HepG2 (cell line): ENCODE measurements around the gene NOL12. TPM values are rescaled to one million over a fixed set of nuclear protein-coding genes. Genes with fewer than 3 reads are reported as not detected.

Source experiments
- ARID3A ChIP-seq: IDR thresholded peaks from 2 replicates; pipeline ENCODE4 v1.6.1; 2012; ENCODE audit warnings: low read depth, low read length, improper control_type of control experiment
- BCLAF1 ChIP-seq: fragments of 450-650 bp; IDR thresholded peaks from 2 replicates; pipeline ENCODE4 v1.6.1; 2017; ENCODE audit warnings: mild to moderate bottlenecking
- BORCS8-MEF2B ChIP-seq: sonication (generic); formaldehyde crosslinking; IDR thresholded peaks from 2 replicates; pipeline ENCODE4 v1.8.0; 2022; ENCODE audit warnings: mild to moderate bottlenecking, missing genetic modification reagents
- CENPX ChIP-seq: sonication (generic); formaldehyde crosslinking; IDR thresholded peaks from 2 replicates; pipeline ENCODE4 v1.9.0; 2021; ENCODE audit warnings: mild to moderate bottlenecking, missing genetic modification reagents, moderate library complexity
- CHD4 ChIP-seq: fragments of 200-600 bp; sonication (generic); IDR thresholded peaks from 2 replicates; pipeline ENCODE4 v1.7.0; 2017; ENCODE audit warnings: mild to moderate bottlenecking, low read length, borderline replicate concordance
- DR1 ChIP-seq: sonication (generic); formaldehyde crosslinking; IDR thresholded peaks from 2 replicates; pipeline ENCODE4 v1.8.0; 2021; ENCODE audit warnings: mild to moderate bottlenecking, missing genetic modification reagents, inconsistent platforms
- FOXA1 ChIP-seq, 2 experiments: fragments of 450-650 bp in 1 of 2; sonication (generic) in 1 of 2; formaldehyde crosslinking in 1 of 2; IDR thresholded peaks; 2 replicates each; pipeline versions ENCODE4 v1.4.0 to v1.6.1; 2016 to 2020; ENCODE audit warnings: missing genetic modification reagents in 1 of 2
- GMEB1 ChIP-seq: sonication (generic); formaldehyde crosslinking; IDR thresholded peaks from 2 replicates; pipeline ENCODE4 v1.5.1; 2020; ENCODE audit warnings: missing genetic modification reagents, mild to moderate bottlenecking, borderline replicate concordance
- ISX ChIP-seq: sonication (generic); formaldehyde crosslinking; conservative IDR thresholded peaks from 2 replicates; pipeline ENCODE4 v1.5.0; 2020; ENCODE audit warnings: missing genetic modification reagents
- KDM1A ChIP-seq: IDR thresholded peaks from 2 replicates; pipeline ENCODE4 v1.6.1; 2016; ENCODE audit warnings: missing compliant biosample characterization
- MNT ChIP-seq: fragments of 450-650 bp; IDR thresholded peaks from 2 replicates; pipeline ENCODE4 v1.6.1; 2016
- SIX4 ChIP-seq: sonication (generic); formaldehyde crosslinking; IDR thresholded peaks from 2 replicates; pipeline ENCODE4 v1.4.0; 2020; ENCODE audit warnings: missing genetic modification reagents
- SOX5 ChIP-seq: IDR thresholded peaks from 2 replicates; pipeline ENCODE4 v1.6.1; 2016; ENCODE audit warnings: borderline replicate concordance
- TAF15 ChIP-seq: fragments of 200-400 bp; formaldehyde crosslinking; IDR thresholded peaks from one replicate; pipeline ENCODE4 v1.6.1; 2018; ENCODE audit warnings: mild to moderate bottlenecking, low read depth, low read length; ENCODE audit not compliant: poor library complexity, severe bottlenecking
- ZNF33A ChIP-seq: sonication (generic); formaldehyde crosslinking; IDR thresholded peaks from 2 replicates; pipeline ENCODE4 v1.5.1; 2020; ENCODE audit warnings: missing genetic modification reagents, mild to moderate bottlenecking, moderate library complexity, borderline replicate concordance
- ZNF367 ChIP-seq: sonication (generic); formaldehyde crosslinking; IDR thresholded peaks from 2 replicates; pipeline ENCODE4 v1.4.0; 2020; ENCODE audit warnings: missing genetic modification reagents, borderline replicate concordance
- ZNF740 ChIP-seq: sonication (generic); formaldehyde crosslinking; IDR thresholded peaks from 2 replicates; pipeline ENCODE4 v1.4.0; 2020; ENCODE audit warnings: missing genetic modification reagents
- ZNF749 ChIP-seq: sonication (generic); formaldehyde crosslinking; IDR thresholded peaks from 2 replicates; pipeline ENCODE4 v1.8.0; 2022; ENCODE audit warnings: mild to moderate bottlenecking, missing genetic modification reagents, moderate library complexity, borderline replicate concordance
- ZNF75D ChIP-seq: sonication (generic); formaldehyde crosslinking; IDR thresholded peaks from 2 replicates; pipeline ENCODE4 v1.8.1; 2023; ENCODE audit warnings: missing genetic modification reagents, mild to moderate bottlenecking, borderline replicate concordance
- ZNF768 ChIP-seq: sonication (generic); formaldehyde crosslinking; IDR thresholded peaks from 2 replicates; pipeline ENCODE4 v1.4.0; 2020; ENCODE audit warnings: missing genetic modification reagents
- ZNF775 ChIP-seq: sonication (generic); formaldehyde crosslinking; IDR thresholded peaks from 2 replicates; pipeline ENCODE4 v1.4.0; 2020; ENCODE audit warnings: missing genetic modification reagents, mild to moderate bottlenecking, moderate library complexity, borderline replicate concordance
- polyA plus RNA-seq, 8 experiments: library from polyadenylated mRNA; depleted of rRNA in 3 of 8; stranded (reverse) in 7 of 8; unstranded in 1 of 8; fragments of >200 nt; fragmentation: Illumina TruSeq in 4 of 8; extraction: Trizol in 4 of 8; gene quantifications; 2 replicates each; pipeline versions ENCODE4 v1.2.1 to v1.2.3, GENCODE V29; 2011 to 2016; ENCODE audit warnings: low read depth in 4 of 8, missing spikeins in 1 of 8, mixed read lengths in 1 of 8; ENCODE audit not compliant: insufficient read depth in 1 of 8
- total RNA-seq, 5 experiments: library from RNA; depleted of rRNA; stranded (reverse); fragments of >200 nt; fragmentation: Illumina TruSeq; extraction: Trizol; gene quantifications; 2 replicates each; pipeline ENCODE4 v1.2.3, GENCODE V29; 2016; ENCODE audit warnings: low read depth in 1 of 5

NOL12 gene
- total and polyA plus RNA-seq, 2 of the 13 experiments (the other 11 are each of a cell fraction or from before 2014, with no cell fraction given) = 14.3 to 31.4 TPM

- TF ChIP-seq BCLAF1 = no peak
- TF ChIP-seq DR1 = no peak; the same call in 1 of the 2 replicates
- TF ChIP-seq GMEB1 (CRISPR knock-in tag) = peak; percentile 29; the same call in 1 of the 2 replicates
- TF ChIP-seq CHD4 = peak; percentile 23; the same call in 1 of the 2 replicates
- TF ChIP-seq ZNF75D (CRISPR knock-in tag) = no peak
- TF ChIP-seq FOXA1 (IDR thresholded peaks at IDR 0.05) = no peak
- peak; percentile 68 for TF ChIP-seq FOXA1 (CRISPR knock-in tag; IDR thresholded peaks at IDR 0.05)
- TF ChIP-seq ZNF367 (CRISPR knock-in tag) = no peak
- no peak for TF ChIP-seq TAF15
- no peak for TF ChIP-seq ZNF768 (CRISPR knock-in tag)
- no peak for TF ChIP-seq ZNF775
- peak; percentile 56; the same call in 1 of the 2 replicates for TF ChIP-seq ZNF749 (CRISPR knock-in tag)
- TF ChIP-seq MNT = peak; percentile 23; the same call in 1 of the 2 replicates
- TF ChIP-seq SIX4 (CRISPR knock-in tag) = peak; percentile 13; the same call in 1 of the 2 replicates
- no peak for TF ChIP-seq CENPX (CRISPR knock-in tag)
- TF ChIP-seq KDM1A (CRISPR knock-in tag) = no peak
- 0 out of 2 replicates have a peak, but pooled peaks have one; percentile 11 for TF ChIP-seq BORCS8-MEF2B (CRISPR knock-in tag)
- no peak for TF ChIP-seq ZNF740 (CRISPR knock-in tag)
- TF ChIP-seq SOX5 (CRISPR knock-in tag) = peak; percentile 79
- TF ChIP-seq ISX (CRISPR knock-in tag) = no peak
- no peak for TF ChIP-seq ARID3A
- TF ChIP-seq ZNF33A (CRISPR knock-in tag) = no peak
Observed at GRCh38 chr22:37731804-37732471, 45.8 kb downstream of the NOL12 start (continued).
